Ishikawa (cell line): Measurements from ENCODE around the gene CYP4F11.

ENCODE experiments used
- CEBPB ChIP-seq: IDR thresholded peaks from 2 replicates; pipeline ENCODE4 v1.6.1; 2012
- EP300 ChIP-seq: IDR thresholded peaks from 2 replicates; pipeline ENCODE4 v1.6.1; 2012; ENCODE audit warnings: borderline replicate concordance
- RAD21 ChIP-seq: IDR thresholded peaks from 2 replicates; pipeline ENCODE4 v1.6.1; 2012; ENCODE audit warnings: low read depth
- TAF1 ChIP-seq: IDR thresholded peaks from 2 replicates; pipeline ENCODE4 v1.6.1; 2012; ENCODE audit warnings: low read depth, mild to moderate bottlenecking
- TEAD4 ChIP-seq: IDR thresholded peaks from 2 replicates; pipeline ENCODE4 v1.6.1; 2012
- TF ChIP-seq, protein P1 (sequence below): IDR thresholded peaks from 2 replicates; pipeline ENCODE4 v1.6.1; 2012; ENCODE audit warnings: low read depth, mild to moderate bottlenecking
- TF ChIP-seq, protein P2 (sequence below): IDR thresholded peaks from 2 replicates; pipeline ENCODE4 v1.6.1; 2012

DNA sequence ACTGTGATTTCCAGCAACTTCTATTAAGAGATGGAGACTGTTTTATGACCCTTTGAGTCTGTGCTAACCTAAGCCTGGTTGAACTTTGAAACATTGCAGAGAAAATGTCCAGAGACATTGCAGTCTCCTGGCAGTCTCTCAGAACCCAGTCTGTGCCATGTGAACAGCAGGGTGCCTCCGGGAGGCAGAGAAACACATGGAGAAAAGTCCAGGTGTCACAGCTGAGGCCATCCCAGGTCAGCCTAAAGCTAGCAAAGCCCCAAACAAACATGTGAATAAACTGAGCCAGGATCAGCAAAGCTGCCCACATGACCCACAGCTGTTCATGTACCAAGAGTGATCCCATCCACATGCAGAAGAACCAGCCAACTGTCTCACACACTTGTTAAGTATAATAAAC lies 7.8 kb downstream of the CYP4F11 start:
- TF ChIP-seq, protein P1, sequence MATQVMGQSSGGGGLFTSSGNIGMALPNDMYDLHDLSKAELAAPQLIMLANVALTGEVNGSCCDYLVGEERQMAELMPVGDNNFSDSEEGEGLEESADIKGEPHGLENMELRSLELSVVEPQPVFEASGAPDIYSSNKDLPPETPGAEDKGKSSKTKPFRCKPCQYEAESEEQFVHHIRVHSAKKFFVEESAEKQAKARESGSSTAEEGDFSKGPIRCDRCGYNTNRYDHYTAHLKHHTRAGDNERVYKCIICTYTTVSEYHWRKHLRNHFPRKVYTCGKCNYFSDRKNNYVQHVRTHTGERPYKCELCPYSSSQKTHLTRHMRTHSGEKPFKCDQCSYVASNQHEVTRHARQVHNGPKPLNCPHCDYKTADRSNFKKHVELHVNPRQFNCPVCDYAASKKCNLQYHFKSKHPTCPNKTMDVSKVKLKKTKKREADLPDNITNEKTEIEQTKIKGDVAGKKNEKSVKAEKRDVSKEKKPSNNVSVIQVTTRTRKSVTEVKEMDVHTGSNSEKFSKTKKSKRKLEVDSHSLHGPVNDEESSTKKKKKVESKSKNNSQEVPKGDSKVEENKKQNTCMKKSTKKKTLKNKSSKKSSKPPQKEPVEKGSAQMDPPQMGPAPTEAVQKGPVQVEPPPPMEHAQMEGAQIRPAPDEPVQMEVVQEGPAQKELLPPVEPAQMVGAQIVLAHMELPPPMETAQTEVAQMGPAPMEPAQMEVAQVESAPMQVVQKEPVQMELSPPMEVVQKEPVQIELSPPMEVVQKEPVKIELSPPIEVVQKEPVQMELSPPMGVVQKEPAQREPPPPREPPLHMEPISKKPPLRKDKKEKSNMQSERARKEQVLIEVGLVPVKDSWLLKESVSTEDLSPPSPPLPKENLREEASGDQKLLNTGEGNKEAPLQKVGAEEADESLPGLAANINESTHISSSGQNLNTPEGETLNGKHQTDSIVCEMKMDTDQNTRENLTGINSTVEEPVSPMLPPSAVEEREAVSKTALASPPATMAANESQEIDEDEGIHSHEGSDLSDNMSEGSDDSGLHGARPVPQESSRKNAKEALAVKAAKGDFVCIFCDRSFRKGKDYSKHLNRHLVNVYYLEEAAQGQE = no peak
- no peak for TF ChIP-seq TEAD4
- no peak for TF ChIP-seq TAF1
- TF ChIP-seq EP300 = no peak
- TF ChIP-seq, protein P2, sequence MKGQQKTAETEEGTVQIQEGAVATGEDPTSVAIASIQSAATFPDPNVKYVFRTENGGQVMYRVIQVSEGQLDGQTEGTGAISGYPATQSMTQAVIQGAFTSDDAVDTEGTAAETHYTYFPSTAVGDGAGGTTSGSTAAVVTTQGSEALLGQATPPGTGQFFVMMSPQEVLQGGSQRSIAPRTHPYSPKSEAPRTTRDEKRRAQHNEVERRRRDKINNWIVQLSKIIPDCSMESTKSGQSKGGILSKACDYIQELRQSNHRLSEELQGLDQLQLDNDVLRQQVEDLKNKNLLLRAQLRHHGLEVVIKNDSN = no peak
- no peak for TF ChIP-seq RAD21
- no peak for TF ChIP-seq CEBPB
